Neural cell (in vitro differentiated cells): ENCODE results near the gene IL24. TPM values are rescaled to one million over a fixed set of nuclear protein-coding genes. Genes with fewer than 3 reads are reported as not detected.

Experiments used
- H2AFZ ChIP-seq: fragments of 200-600, 300-800 bp; sonication (generic), shearing (Covaris generic); 2 replicates; pipeline ENCODE4 v1.6.0; 2014; ENCODE audit warnings: low read depth, mild to moderate bottlenecking, antibody characterized with exemption, low read length, moderate library complexity
- H3F3A ChIP-seq: fragments of 200-600 bp; shearing (Covaris generic); 2 replicates; pipeline ENCODE4 v1.6.1; 2016; ENCODE audit warnings: mild to moderate bottlenecking, moderate library complexity, mixed read lengths, antibody characterized with exemption, low read length; ENCODE audit not compliant: insufficient read depth, poor library complexity, severe bottlenecking
- H3K27ac ChIP-seq: fragments of 200-600, 300-800 bp; sonication (generic), shearing (Covaris generic); 2 replicates; pipeline ENCODE4 v1.5.1; 2014; ENCODE audit warnings: mild to moderate bottlenecking, low read length, moderate library complexity
- H3K27me3 ChIP-seq: fragments of 300-800, 200-600 bp; sonication (generic), shearing (Covaris generic); 2 replicates; pipeline ENCODE4 v1.6.0; 2014; ENCODE audit warnings: mild to moderate bottlenecking, low read depth, low read length, moderate library complexity; ENCODE audit not compliant: insufficient read depth
- H3K36me3 ChIP-seq: fragments of 300-800, 200-600 bp; sonication (generic), shearing (Covaris generic); 2 replicates; pipeline ENCODE4 v1.5.1; 2014; ENCODE audit warnings: mild to moderate bottlenecking, antibody characterized with exemption, low read length, moderate library complexity; ENCODE audit not compliant: insufficient read depth
- H3K4me2 ChIP-seq: fragments of 300-800, 200-600 bp; sonication (generic), shearing (Covaris generic); 2 replicates; pipeline ENCODE4 v1.6.0; 2014; ENCODE audit warnings: mild to moderate bottlenecking, low read length
- H3K4me3 ChIP-seq: fragments of 300-800, 200-600 bp; sonication (generic), shearing (Covaris generic); 2 replicates; pipeline ENCODE4 v1.5.1; 2014; ENCODE audit warnings: mild to moderate bottlenecking, low read length, moderate library complexity
- H3K79me2 ChIP-seq: fragments of 200-600 bp; shearing (Covaris generic); replicated peaks from 2 replicates; pipeline ENCODE4 v1.6.0; 2014; ENCODE audit warnings: mild to moderate bottlenecking, low read length, moderate library complexity; ENCODE audit not compliant: insufficient read depth
- H3K9ac ChIP-seq: fragments of 300-800, 200-600 bp; sonication (generic), shearing (Covaris generic); 2 replicates; pipeline ENCODE4 v1.6.1; 2016; ENCODE audit warnings: mild to moderate bottlenecking, low read length, mixed read lengths
- H3K9me2 ChIP-seq: fragments of 200-600 bp; shearing (Covaris generic); 2 replicates; pipeline ENCODE4 v1.6.1; 2016; ENCODE audit warnings: mild to moderate bottlenecking, low read length, mixed read lengths; ENCODE audit not compliant: insufficient read depth
- H3K9me3 ChIP-seq: fragments of 200-600, 300-800 bp; sonication (generic), shearing (Covaris generic); 2 replicates; pipeline ENCODE4 v1.6.1; 2016; ENCODE audit warnings: mild to moderate bottlenecking, mixed run types, low read length, moderate library complexity, mixed read lengths
- H4K20me1 ChIP-seq: fragments of 200-600 bp; shearing (Covaris generic); 2 replicates; pipeline ENCODE4 v1.6.1; 2016; ENCODE audit warnings: mild to moderate bottlenecking, mixed run types; ENCODE audit not compliant: insufficient read depth
- EP300 ChIP-seq: fragments of 450-650 bp; conservative IDR thresholded peaks from 2 replicates; pipeline ENCODE4 v1.6.1; 2014; ENCODE audit warnings: antibody characterized with exemption, mild to moderate bottlenecking, moderate library complexity; ENCODE audit not compliant: poor library complexity, severe bottlenecking
- EZH2 ChIP-seq: fragments of 200-600, 300-800 bp; shearing (Covaris generic), sonication (generic); IDR thresholded peaks from 2 replicates; pipeline ENCODE4 v1.6.1; 2014; ENCODE audit warnings: antibody characterized with exemption, low read length, borderline replicate concordance, mild to moderate bottlenecking; ENCODE audit not compliant: insufficient read depth, poor library complexity, severe bottlenecking
- MXI1 ChIP-seq: fragments of 450-650 bp; conservative IDR thresholded peaks from 2 replicates; pipeline ENCODE4 v1.6.1; 2014; ENCODE audit warnings: antibody characterized with exemption, mild to moderate bottlenecking; ENCODE audit not compliant: poor library complexity, severe bottlenecking
- POLR2AphosphoS5 ChIP-seq: IDR thresholded peaks from 2 replicates; pipeline ENCODE4 v1.6.1; 2012
- RAD21 ChIP-seq: fragments of 450-650 bp; conservative IDR thresholded peaks from 2 replicates; pipeline ENCODE4 v1.6.1; 2014; ENCODE audit warnings: antibody characterized with exemption, mild to moderate bottlenecking, moderate library complexity
- SMC3 ChIP-seq: fragments of 450-650 bp; conservative IDR thresholded peaks from 2 replicates; pipeline ENCODE4 v1.6.1; 2014; ENCODE audit warnings: antibody characterized with exemption, mild to moderate bottlenecking, moderate library complexity; ENCODE audit not compliant: poor library complexity
- TAF1 ChIP-seq: IDR thresholded peaks from 2 replicates; pipeline ENCODE4 v1.6.1; 2012; ENCODE audit warnings: low read depth
- polyA plus RNA-seq: library from polyadenylated mRNA; depleted of rRNA; stranded (reverse); fragments of >200 nt; gene quantifications from 2 replicates; pipeline ENCODE4 v1.2.3, GENCODE V29; 2014
- TF ChIP-seq, protein P1 (sequence below): IDR thresholded peaks from 2 replicates; pipeline ENCODE4 v1.6.1; 2012; ENCODE audit warnings: borderline replicate concordance
- TF ChIP-seq, protein P2 (sequence below): fragments of 450-650 bp; IDR thresholded peaks from 2 replicates; pipeline ENCODE4 v1.5.1; 2014; ENCODE audit warnings: antibody characterized with exemption, mild to moderate bottlenecking, moderate library complexity; ENCODE audit not compliant: poor library complexity, severe bottlenecking

Gene IL24
- polyA plus RNA-seq, 1 donor from 2014 or later: not detected

DNA sequence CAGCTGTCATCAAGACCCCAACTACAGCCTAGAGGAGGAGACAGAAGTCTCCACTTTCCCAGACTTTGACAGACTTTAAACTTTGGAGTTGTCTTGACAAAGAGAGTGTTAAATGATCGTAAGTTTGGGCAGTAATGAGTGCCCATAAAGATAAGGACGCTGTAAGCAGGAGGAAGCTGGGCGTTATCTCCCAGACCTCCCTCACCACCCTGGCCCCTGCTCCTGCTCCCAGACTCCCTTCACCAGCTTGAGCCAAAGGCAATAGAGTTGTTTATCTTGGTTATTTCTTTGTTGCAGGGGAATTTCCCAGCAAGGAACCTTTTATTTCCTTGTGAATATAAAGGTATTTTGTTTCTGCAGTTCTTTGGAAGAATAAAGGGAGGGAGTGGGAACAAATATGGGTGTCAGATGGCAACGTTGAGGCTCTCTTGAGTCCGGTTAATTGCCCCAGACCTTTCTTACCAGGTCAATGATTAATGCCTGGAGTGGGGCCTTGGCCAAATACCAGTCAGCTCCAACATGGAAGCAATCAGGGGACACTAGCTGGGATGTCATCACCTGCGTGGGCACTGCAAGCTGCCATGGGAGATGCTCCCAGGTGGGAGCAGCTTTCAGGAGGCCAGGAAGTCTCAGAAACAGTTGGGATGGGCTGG lies 44.6 kb downstream of the IL24 start:
- Histone ChIP-seq H3K9ac (no peak overlapping the region), H3K4me3 (no peak overlapping the region), H3K79me2 (no peaks in the 10 kb centered on the region), H3K27ac (no peak overlapping the region), H3K9me2 (no peaks in the 10 kb centered on the region), H3K4me2 (no peak overlapping the region), H2AFZ (no peak overlapping the region), H4K20me1 (no peaks in the 10 kb centered on the region), H3F3A (no peaks in the 10 kb centered on the region), H3K36me3 (no peaks in the 10 kb centered on the region), H3K9me3 (no peaks in the 10 kb centered on the region), H3K27me3 (no peaks in the 10 kb centered on the region)
- TF ChIP-seq TAF1: no peak

DNA sequence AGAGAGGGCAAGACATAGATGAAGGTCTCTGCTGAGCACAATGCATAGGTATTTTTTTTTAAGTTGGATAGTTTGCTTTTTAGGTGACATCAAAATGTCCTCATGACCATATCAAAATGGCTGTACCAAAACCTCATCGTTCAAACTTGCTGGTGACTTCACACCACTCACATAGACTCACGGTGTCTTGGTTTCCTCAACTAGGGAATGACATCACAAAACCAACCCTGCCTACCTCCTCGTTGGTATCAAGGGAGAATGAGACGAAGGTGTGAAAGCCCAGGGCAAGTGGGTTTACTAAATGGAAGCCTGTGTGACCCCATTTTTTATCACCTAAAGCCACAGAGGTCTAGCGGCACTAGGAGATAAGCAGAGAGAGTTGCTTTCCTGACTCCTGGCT lies 47.5 kb downstream of the IL24 start:
- Histone ChIP-seq H3K4me2 (no peak overlapping the region), H3K9me2 (no peaks in the 10 kb centered on the region), H3K27ac (no peak overlapping the region), H3F3A (no peaks in the 10 kb centered on the region), H3K27me3 (no peaks in the 10 kb centered on the region), H3K36me3 (no peaks in the 10 kb centered on the region), H4K20me1 (no peaks in the 10 kb centered on the region), H3K9ac (no peak overlapping the region), H3K79me2 (no peaks in the 10 kb centered on the region), H3K9me3 (no peaks in the 10 kb centered on the region), H3K4me3 (no peak overlapping the region), H2AFZ (no peak overlapping the region)
- TF ChIP-seq EZH2 (no peak), MXI1 (no peak), SMC3 (no peak), POLR2AphosphoS5 (no peak), RAD21 (no peak), EP300 (no peak), TAF1 (no peak)
- TF ChIP-seq, protein P1, sequence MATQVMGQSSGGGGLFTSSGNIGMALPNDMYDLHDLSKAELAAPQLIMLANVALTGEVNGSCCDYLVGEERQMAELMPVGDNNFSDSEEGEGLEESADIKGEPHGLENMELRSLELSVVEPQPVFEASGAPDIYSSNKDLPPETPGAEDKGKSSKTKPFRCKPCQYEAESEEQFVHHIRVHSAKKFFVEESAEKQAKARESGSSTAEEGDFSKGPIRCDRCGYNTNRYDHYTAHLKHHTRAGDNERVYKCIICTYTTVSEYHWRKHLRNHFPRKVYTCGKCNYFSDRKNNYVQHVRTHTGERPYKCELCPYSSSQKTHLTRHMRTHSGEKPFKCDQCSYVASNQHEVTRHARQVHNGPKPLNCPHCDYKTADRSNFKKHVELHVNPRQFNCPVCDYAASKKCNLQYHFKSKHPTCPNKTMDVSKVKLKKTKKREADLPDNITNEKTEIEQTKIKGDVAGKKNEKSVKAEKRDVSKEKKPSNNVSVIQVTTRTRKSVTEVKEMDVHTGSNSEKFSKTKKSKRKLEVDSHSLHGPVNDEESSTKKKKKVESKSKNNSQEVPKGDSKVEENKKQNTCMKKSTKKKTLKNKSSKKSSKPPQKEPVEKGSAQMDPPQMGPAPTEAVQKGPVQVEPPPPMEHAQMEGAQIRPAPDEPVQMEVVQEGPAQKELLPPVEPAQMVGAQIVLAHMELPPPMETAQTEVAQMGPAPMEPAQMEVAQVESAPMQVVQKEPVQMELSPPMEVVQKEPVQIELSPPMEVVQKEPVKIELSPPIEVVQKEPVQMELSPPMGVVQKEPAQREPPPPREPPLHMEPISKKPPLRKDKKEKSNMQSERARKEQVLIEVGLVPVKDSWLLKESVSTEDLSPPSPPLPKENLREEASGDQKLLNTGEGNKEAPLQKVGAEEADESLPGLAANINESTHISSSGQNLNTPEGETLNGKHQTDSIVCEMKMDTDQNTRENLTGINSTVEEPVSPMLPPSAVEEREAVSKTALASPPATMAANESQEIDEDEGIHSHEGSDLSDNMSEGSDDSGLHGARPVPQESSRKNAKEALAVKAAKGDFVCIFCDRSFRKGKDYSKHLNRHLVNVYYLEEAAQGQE: no peak
- TF ChIP-seq, protein P2, sequence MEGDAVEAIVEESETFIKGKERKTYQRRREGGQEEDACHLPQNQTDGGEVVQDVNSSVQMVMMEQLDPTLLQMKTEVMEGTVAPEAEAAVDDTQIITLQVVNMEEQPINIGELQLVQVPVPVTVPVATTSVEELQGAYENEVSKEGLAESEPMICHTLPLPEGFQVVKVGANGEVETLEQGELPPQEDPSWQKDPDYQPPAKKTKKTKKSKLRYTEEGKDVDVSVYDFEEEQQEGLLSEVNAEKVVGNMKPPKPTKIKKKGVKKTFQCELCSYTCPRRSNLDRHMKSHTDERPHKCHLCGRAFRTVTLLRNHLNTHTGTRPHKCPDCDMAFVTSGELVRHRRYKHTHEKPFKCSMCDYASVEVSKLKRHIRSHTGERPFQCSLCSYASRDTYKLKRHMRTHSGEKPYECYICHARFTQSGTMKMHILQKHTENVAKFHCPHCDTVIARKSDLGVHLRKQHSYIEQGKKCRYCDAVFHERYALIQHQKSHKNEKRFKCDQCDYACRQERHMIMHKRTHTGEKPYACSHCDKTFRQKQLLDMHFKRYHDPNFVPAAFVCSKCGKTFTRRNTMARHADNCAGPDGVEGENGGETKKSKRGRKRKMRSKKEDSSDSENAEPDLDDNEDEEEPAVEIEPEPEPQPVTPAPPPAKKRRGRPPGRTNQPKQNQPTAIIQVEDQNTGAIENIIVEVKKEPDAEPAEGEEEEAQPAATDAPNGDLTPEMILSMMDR: no peak

DNA sequence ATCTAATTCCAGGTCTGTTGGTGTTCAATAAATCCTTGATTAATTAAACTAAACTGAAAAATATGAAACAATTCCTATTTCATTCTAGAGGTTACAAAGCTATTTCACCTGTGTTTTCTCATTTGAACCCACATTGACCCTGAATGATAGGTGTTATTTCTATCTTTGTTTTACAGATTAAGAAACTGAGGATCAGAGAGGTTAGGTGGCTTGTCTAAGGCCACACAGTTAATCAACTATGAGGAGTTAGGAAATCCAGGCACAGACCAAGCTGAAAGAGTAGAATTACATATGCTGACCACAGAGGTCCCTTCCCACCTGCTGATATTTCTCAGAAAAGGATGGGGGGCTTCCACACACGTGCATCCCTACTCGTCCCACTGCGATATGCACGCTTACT lies 48.5 kb downstream of the IL24 start:
- Histone ChIP-seq H3K9me2 (no peaks in the 10 kb centered on the region), H4K20me1 (no peaks in the 10 kb centered on the region), H3K9ac (no peak overlapping the region), H3F3A (no peaks in the 10 kb centered on the region), H3K9me3 (no peaks in the 10 kb centered on the region), H3K79me2 (no peaks in the 10 kb centered on the region), H3K27ac (no peak overlapping the region), H3K36me3 (no peaks in the 10 kb centered on the region), H3K4me3 (no peak overlapping the region), H3K4me2 (no peak overlapping the region), H3K27me3 (no peaks in the 10 kb centered on the region), H2AFZ (no peak overlapping the region)
- TF ChIP-seq EZH2 (no peak), TAF1 (no peak), EP300 (no peak), SMC3 (no peak), MXI1 (no peak), POLR2AphosphoS5 (no peak), RAD21 (no peak)
- TF ChIP-seq, protein P2: no peak
- TF ChIP-seq, protein P1: no peak
